Tibial artery (tissue), 4 donors: Measurements from ENCODE around the gene IKBIP.

Source experiments
- DNase-seq, 2 donors: peaks; one replicate each; pipeline ENCODE4 v3.0.0-alpha.2; 2019
- H3K27ac ChIP-seq, 2 donors: fragments of 200-600 bp; sonication (generic) in 1 of 2; 1 replicate in 1 of 2; 2 replicates in 1 of 2; pipeline ENCODE4 v1.5.1; 2018 to 2019; ENCODE audit warnings: mild to moderate bottlenecking in 1 of 2
- H3K27me3 ChIP-seq, 2 donors: fragments of 200-600 bp; sonication (generic) in 1 of 2; one replicate each; pipeline versions ENCODE4 v1.5.1 to v1.6.0; 2016 to 2019
- H3K36me3 ChIP-seq, 3 donors: fragments of 200-600 bp; sonication (generic) in 2 of 3; one replicate each; pipeline ENCODE4 v1.5.1; 2016 to 2019; ENCODE audit warnings: mild to moderate bottlenecking in 2 of 3
- H3K4me1 ChIP-seq, 4 donors: fragments of 200-600 bp; sonication (generic) in 2 of 4; 1 replicate in 3 of 4; 2 replicates in 1 of 4; pipeline ENCODE4 v1.5.1; 2016 to 2019
- H3K4me3 ChIP-seq, 2 donors: fragments of 200-600 bp; sonication (generic) in 1 of 2; 1 replicate in 1 of 2; 2 replicates in 1 of 2; pipeline ENCODE4 v1.5.1; 2018 to 2019; ENCODE audit warnings: mild to moderate bottlenecking in 2 of 2
- H3K9me3 ChIP-seq, 3 donors: fragments of 200-600 bp; sonication (generic) in 1 of 3; one replicate each; pipeline ENCODE4 v1.5.1; 2016 to 2019
- intact Hi-C: fragments of 100-400 bp; cut with DNase I; formaldehyde crosslinking; loops from one replicate; pipeline ENCODE4 v1.15.0; 2023; ENCODE audit warnings: low total_unique reads
- TF ChIP-seq, protein P1 (sequence below), 2 experiments: fragments of 200-600 bp in 1 of 2; fragments of 450-650 bp in 1 of 2; IDR thresholded peaks; one replicate each; pipeline ENCODE4 v1.5.1; 2017 to 2019; ENCODE audit warnings: antibody characterized with exemption in 2 of 2, mild to moderate bottlenecking in 1 of 2, moderate library complexity in 1 of 2

The IKBIP gene

GRCh38 chr12:98678946-98679610 is 34.5 kb upstream of the IKBIP start:
- intact Hi-C loops = no loop called here
- Histone ChIP-seq H3K4me1 (no peaks in the 10 kb centered on the region), H3K9me3 (no peaks in the 10 kb centered on the region), H3K36me3 (peaks cover 57 to 88% (median 69%) of the 10 kb centered on the region in 3 donors), H3K4me3 (no peak overlapping the region), H3K27ac (no peak overlapping the region), H3K27me3 (no peaks in the 10 kb centered on the region)
- TF ChIP-seq, protein P1, sequence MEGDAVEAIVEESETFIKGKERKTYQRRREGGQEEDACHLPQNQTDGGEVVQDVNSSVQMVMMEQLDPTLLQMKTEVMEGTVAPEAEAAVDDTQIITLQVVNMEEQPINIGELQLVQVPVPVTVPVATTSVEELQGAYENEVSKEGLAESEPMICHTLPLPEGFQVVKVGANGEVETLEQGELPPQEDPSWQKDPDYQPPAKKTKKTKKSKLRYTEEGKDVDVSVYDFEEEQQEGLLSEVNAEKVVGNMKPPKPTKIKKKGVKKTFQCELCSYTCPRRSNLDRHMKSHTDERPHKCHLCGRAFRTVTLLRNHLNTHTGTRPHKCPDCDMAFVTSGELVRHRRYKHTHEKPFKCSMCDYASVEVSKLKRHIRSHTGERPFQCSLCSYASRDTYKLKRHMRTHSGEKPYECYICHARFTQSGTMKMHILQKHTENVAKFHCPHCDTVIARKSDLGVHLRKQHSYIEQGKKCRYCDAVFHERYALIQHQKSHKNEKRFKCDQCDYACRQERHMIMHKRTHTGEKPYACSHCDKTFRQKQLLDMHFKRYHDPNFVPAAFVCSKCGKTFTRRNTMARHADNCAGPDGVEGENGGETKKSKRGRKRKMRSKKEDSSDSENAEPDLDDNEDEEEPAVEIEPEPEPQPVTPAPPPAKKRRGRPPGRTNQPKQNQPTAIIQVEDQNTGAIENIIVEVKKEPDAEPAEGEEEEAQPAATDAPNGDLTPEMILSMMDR (IDR thresholded peaks at IDR 0.05) = no peak
- no peak for DNase-seq

GRCh38 chr12:98678236-98678945 is 33.8 kb upstream of the IKBIP start:
- DNase-seq = no peak
- H3K4me3 ChIP-seq = no peak overlapping the region
- H3K9me3 ChIP-seq = no peaks in the 10 kb centered on the region
- H3K27ac ChIP-seq = no peak overlapping the region
- intact Hi-C loops = no loop called here
- TF ChIP-seq, protein P1 (IDR thresholded peaks at IDR 0.05) = no peak
- peaks cover 50 to 88% (median 69%) of the 10 kb centered on the region in 3 donors for H3K36me3 ChIP-seq
- H3K27me3 ChIP-seq = no peaks in the 10 kb centered on the region
- no peaks in the 10 kb centered on the region for H3K4me1 ChIP-seq

GRCh38 chr12:98674841-98675240 is 30.3 kb upstream of the IKBIP start:
- Histone ChIP-seq H3K36me3 (peaks cover 38 to 76% (median 47%) of the 10 kb centered on the region in 3 donors), H3K4me3 (no peak overlapping the region), H3K27ac (no peak overlapping the region), H3K4me1 (no peaks in the 10 kb centered on the region), H3K9me3 (no peaks in the 10 kb centered on the region), H3K27me3 (no peaks in the 10 kb centered on the region)
- DNase-seq = no peak
- intact Hi-C loops = no loop called here
- TF ChIP-seq, protein P1 (IDR thresholded peaks at IDR 0.05) = no peak

DNA sequence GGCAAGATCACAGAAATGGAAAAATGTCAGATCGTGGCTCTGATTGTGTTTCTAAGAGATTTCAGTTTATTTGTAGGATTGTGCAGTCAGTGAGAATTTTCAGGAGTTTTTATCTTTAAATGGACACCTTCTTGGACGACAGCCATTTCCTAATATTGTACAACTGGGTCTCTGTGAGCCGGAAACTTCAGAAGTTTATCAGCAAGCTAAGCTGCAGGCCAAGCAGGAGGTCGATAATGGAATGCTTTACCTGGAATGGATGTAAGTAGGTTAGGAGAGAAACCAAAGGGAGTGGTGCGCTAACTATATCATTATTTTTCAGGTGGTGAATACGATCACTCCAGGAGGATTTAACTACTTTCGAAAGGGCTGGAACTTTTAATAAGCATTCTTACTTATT is 26.9 kb upstream of the IKBIP start:
- Histone ChIP-seq H3K4me1 (no peaks in the 10 kb centered on the region), H3K27ac (no peak overlapping the region), H3K9me3 (no peaks in the 10 kb centered on the region), H3K36me3 (peaks cover 28 to 61% (median 33%) of the 10 kb centered on the region in 3 donors), H3K27me3 (no peaks in the 10 kb centered on the region), H3K4me3 (no peak overlapping the region)
- intact Hi-C loops = no loop called here
- TF ChIP-seq, protein P1 (IDR thresholded peaks at IDR 0.05) = no peak
- no peak for DNase-seq

DNA sequence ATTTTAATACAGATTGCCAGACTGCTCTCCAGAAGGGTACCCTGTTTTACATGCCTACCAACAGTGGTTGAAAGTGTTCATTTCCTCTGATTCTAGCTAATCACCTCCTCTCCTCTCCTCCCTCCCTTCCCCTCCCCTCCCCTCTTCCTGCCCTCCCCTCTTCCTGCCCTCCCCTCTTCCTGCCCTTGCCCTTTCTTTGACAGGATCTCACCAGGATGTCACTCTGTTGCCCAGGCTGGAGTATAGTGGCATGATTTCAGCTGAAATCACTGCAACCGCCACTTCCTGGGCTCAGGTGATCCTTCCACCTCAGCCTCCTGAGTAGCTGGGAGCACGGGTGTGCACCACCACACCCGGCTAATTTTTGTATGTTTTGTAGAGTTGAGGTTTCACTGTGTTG is 25.2 kb upstream of the IKBIP start:
- Histone ChIP-seq H3K4me3 (no peak overlapping the region), H3K27me3 (no peaks in the 10 kb centered on the region), H3K4me1 (no peaks in the 10 kb centered on the region), H3K9me3 (no peaks in the 10 kb centered on the region), H3K36me3 (peaks cover 37 to 59% (median 45%) of the 10 kb centered on the region in 3 donors), H3K27ac (no peak overlapping the region)
- intact Hi-C loops = no loop called here
- DNase-seq = no peak
- TF ChIP-seq, protein P1 (IDR thresholded peaks at IDR 0.05) = no peak
